Panc1 (cell line): ENCODE results near the gene SLC10A4. TPM values are rescaled to one million over a fixed set of nuclear protein-coding genes. Genes with fewer than 3 reads are reported as not detected.

ENCODE experiments used
- total RNA-seq: library from RNA; stranded (reverse); gene quantifications from one replicate; pipeline ENCODE4 v1.2.1, GENCODE V29; 2021; ENCODE audit not compliant: unreplicated experiment

Gene SLC10A4
- total RNA-seq, 1 experiment from 2014 or later: 1.2 TPM

Other genes with a start within 250 kb of the SLC10A4 start
- gene TEC, start 213.5 kb upstream of the SLC10A4 start, total RNA-seq: 0.67 TPM
- 53.2 TPM for gene SLAIN2, start 141.8 kb upstream of the SLC10A4 start, total RNA-seq
- gene ZAR1, start 6.9 kb downstream of the SLC10A4 start, total RNA-seq: not detected